Astrocyte (in vitro differentiated cells and primary cell): Measurements from ENCODE around the gene BCOR. TPM values are rescaled to one million over a fixed set of nuclear protein-coding genes. Genes with fewer than 3 reads are reported as not detected.

ENCODE experiments used
- DNase-seq: peaks from one replicate; pipeline ENCODE4 v3.0.0-alpha.2; 2010; ENCODE audit warnings: low read depth
- FAIRE-seq: peaks from 2 replicates; lab custom pipeline; 2011; peaks lifted over from hg19 to GRCh38; lab: Jason Lieb, UNC
- H2AFZ ChIP-seq: 2 replicates; pipeline ENCODE4 v1.6.0; 2012; ENCODE audit warnings: low read depth, low read length, inconsistent platforms
- H3K27ac ChIP-seq: 2 replicates; pipeline ENCODE4 v1.5.1; 2011; ENCODE audit warnings: low read depth, low read length, inconsistent platforms
- H3K27me3 ChIP-seq: 2 replicates; pipeline ENCODE4 v1.6.0; 2011; ENCODE audit warnings: low read length, inconsistent platforms; ENCODE audit not compliant: insufficient read depth
- H3K36me3 ChIP-seq: 2 replicates; pipeline ENCODE4 v1.5.1; 2011; ENCODE audit warnings: low read length, inconsistent platforms; ENCODE audit not compliant: insufficient read depth
- H3K4me1 ChIP-seq: 2 replicates; pipeline ENCODE4 v1.5.1; 2011; ENCODE audit warnings: low read length, inconsistent platforms; ENCODE audit not compliant: insufficient read depth
- H3K4me2 ChIP-seq: 2 replicates; pipeline ENCODE4 v1.6.0; 2012; ENCODE audit warnings: low read length, inconsistent platforms
- H3K4me3 ChIP-seq: 2 replicates; pipeline ENCODE4 v1.5.1; 2011; ENCODE audit warnings: low read depth, mild to moderate bottlenecking, low read length, inconsistent platforms; ENCODE audit not compliant: insufficient read depth
- H3K79me2 ChIP-seq: 2 replicates; pipeline ENCODE4 v1.6.0; 2012; ENCODE audit warnings: mild to moderate bottlenecking, low read length, inconsistent platforms; ENCODE audit not compliant: insufficient read depth
- H3K9ac ChIP-seq: 2 replicates; pipeline ENCODE4 v1.6.0; 2012; ENCODE audit warnings: mild to moderate bottlenecking, low read length, inconsistent platforms
- H3K9me3 ChIP-seq: 2 replicates; pipeline ENCODE4 v1.5.1; 2012; ENCODE audit warnings: low read depth, mild to moderate bottlenecking, low read length, inconsistent platforms; ENCODE audit not compliant: insufficient read depth
- H4K20me1 ChIP-seq: 2 replicates; pipeline ENCODE4 v1.6.0; 2012; ENCODE audit warnings: low read length, inconsistent platforms; ENCODE audit not compliant: insufficient read depth
- H3K27ac Mint-ChIP-seq: one replicate; pipeline ENCODE4 v1.8.0; 2021; ENCODE audit warnings: mild to moderate bottlenecking, mixed read lengths; ENCODE audit not compliant: unreplicated experiment
- H3K27me3 Mint-ChIP-seq: one replicate; pipeline ENCODE4 v1.8.0; 2021; ENCODE audit warnings: low read depth, mixed read lengths; ENCODE audit not compliant: unreplicated experiment
- H3K36me3 Mint-ChIP-seq: one replicate; pipeline ENCODE4 v1.8.0; 2021; ENCODE audit warnings: low read depth, mixed read lengths; ENCODE audit not compliant: unreplicated experiment
- H3K4me1 Mint-ChIP-seq: one replicate; pipeline ENCODE4 v1.8.0; 2021; ENCODE audit warnings: low read depth, mixed read lengths; ENCODE audit not compliant: unreplicated experiment
- H3K4me3 Mint-ChIP-seq: one replicate; pipeline ENCODE4 v1.8.0; 2021; ENCODE audit warnings: mild to moderate bottlenecking, moderate library complexity, mixed read lengths; ENCODE audit not compliant: unreplicated experiment
- H3K9me3 Mint-ChIP-seq: one replicate; pipeline ENCODE4 v1.8.0; 2021; ENCODE audit warnings: mild to moderate bottlenecking, mixed read lengths; ENCODE audit not compliant: unreplicated experiment
- CTCF ChIP-seq: IDR thresholded peaks from 2 replicates; pipeline ENCODE4 v1.5.1; 2011; ENCODE audit warnings: low read depth, mild to moderate bottlenecking, inconsistent platforms, low read length, moderate library complexity; ENCODE audit not compliant: insufficient read depth
- EZH2 ChIP-seq: IDR thresholded peaks from 2 replicates; pipeline ENCODE4 v1.6.1; 2012; ENCODE audit warnings: mild to moderate bottlenecking, low read length, inconsistent platforms; ENCODE audit not compliant: insufficient read depth
- total RNA-seq: library from RNA; stranded (reverse); gene quantifications from 2 replicates; pipeline ENCODE4 v1.2.1, GENCODE V29; 2021

Gene BCOR
- total RNA-seq, 1 donor from 2014 or later, result 9.0 TPM

- Histone ChIP-seq H3K9me3 (no peaks in the 10 kb centered on the region), H3K27ac (no peak overlapping the region), H3K79me2 (peaks cover 17% of the 10 kb centered on the region), H4K20me1 (peaks cover 11% of the 10 kb centered on the region), H3K36me3 (no peaks in the 10 kb centered on the region), H3K27me3 (no peaks in the 10 kb centered on the region), H3K4me3 (peak overlapping the region; percentile 46), H3K4me2 (peak overlapping the region; percentile 86), H3K9ac (peak overlapping the region; percentile 65), H3K4me1 (peaks cover 12% of the 10 kb centered on the region), H2AFZ (no peak overlapping the region)
- Mint-ChIP-seq H3K27ac (peak overlapping the region; percentile 72), H3K4me3 (peak overlapping the region; percentile 76), H3K36me3 (no peaks in the 10 kb centered on the region), H3K27me3 (peaks cover 6% of the 10 kb centered on the region), H3K9me3 (no peaks in the 10 kb centered on the region), H3K4me1 (no peaks in the 10 kb centered on the region)
- no peak for TF ChIP-seq CTCF
- TF ChIP-seq EZH2, result no peak
- no peak for DNase-seq
- no peak for FAIRE-seq
Observed at GRCh38 chrX:40099055-40099958, 1.5 kb upstream of the BCOR start.

GRCh38 chrX:40098264-40099054 lies 701 bp upstream of the BCOR start:
- H3K4me1 Mint-ChIP-seq, result no peaks in the 10 kb centered on the region
- Histone ChIP-seq H3K9ac (peak overlapping the region; percentile 65), H3K27me3 (no peaks in the 10 kb centered on the region), H3K79me2 (peaks cover 25% of the 10 kb centered on the region), H3K36me3 (no peaks in the 10 kb centered on the region), H3K4me3 (peak overlapping the region; percentile 46), H3K4me1 (peaks cover 20% of the 10 kb centered on the region), H3K4me2 (peak overlapping the region; percentile 86), H3K27ac (no peak overlapping the region), H4K20me1 (peaks cover 19% of the 10 kb centered on the region), H3K9me3 (no peaks in the 10 kb centered on the region), H2AFZ (peak overlapping the region; percentile 26)
- peak overlapping the region; percentile 76 for H3K4me3 Mint-ChIP-seq
- FAIRE-seq, result no peak
- peak overlapping the region; percentile 72 for H3K27ac Mint-ChIP-seq
- no peak for DNase-seq
- H3K36me3 Mint-ChIP-seq, result no peaks in the 10 kb centered on the region
- H3K27me3 Mint-ChIP-seq, result peaks cover 4% of the 10 kb centered on the region
- TF ChIP-seq CTCF (no peak), EZH2 (no peak)
- H3K9me3 Mint-ChIP-seq, result no peaks in the 10 kb centered on the region
